CD4-positive, alpha-beta T cell (primary cell): ENCODE data around the gene FBLL1. TPM values are rescaled to one million over a fixed set of nuclear protein-coding genes. Genes with fewer than 3 reads are reported as not detected.

Experiments
- ATAC-seq: fragments of 200-7000 bp; cut with Tn5 transposase; one replicate; pipeline ENCODE4 v1.10.0; 2022; ENCODE audit warnings: mild to moderate bottlenecking; ENCODE audit not compliant: poor library complexity
- CTCF ChIA-PET: fragments of 350-600 bp; sonication (Branson Sonifier 250); formaldehyde crosslinking; loops from one replicate; lab custom pipeline; 2021; ENCODE audit warnings: antibody characterized with exemption, inconsistent platforms; lab: Charles Lee
- POLR2A ChIA-PET: fragments of 350-600 bp; sonication (Branson Sonifier 250); formaldehyde crosslinking; loops from one replicate; lab custom pipeline; 2021; ENCODE audit warnings: antibody characterized with exemption, inconsistent platforms; lab: Charles Lee
- DNase-seq, 14 experiments: peaks; one replicate each; pipeline ENCODE4 v3.0.0-alpha.2; 2013 to 2020; ENCODE audit warnings: mixed read lengths in 2 of 14
- H3K27ac ChIP-seq, 2 donors: one replicate each; pipeline versions ENCODE4 v1.5.1 to v1.7.0; 2013; ENCODE audit warnings: low read length in 2 of 2, low read depth in 1 of 2, mild to moderate bottlenecking in 1 of 2
- H3K27me3 ChIP-seq, 2 experiments: 1 replicate in 1 of 2; 2 replicates in 1 of 2; pipeline versions ENCODE4 v1.6.1 to v1.7.0; 2013; ENCODE audit warnings: low read length in 2 of 2, control low read depth in 1 of 2, mild to moderate bottlenecking in 1 of 2, moderate library complexity in 1 of 2; ENCODE audit not compliant: insufficient read depth in 2 of 2, control insufficient read depth in 1 of 2
- H3K36me3 ChIP-seq: one replicate; pipeline ENCODE4 v1.6.1; 2013; ENCODE audit warnings: low read length, control low read depth; ENCODE audit not compliant: insufficient read depth
- H3K4me1 ChIP-seq: one replicate; pipeline ENCODE4 v1.6.1; 2013; ENCODE audit warnings: low read length, control low read depth; ENCODE audit not compliant: insufficient read depth
- H3K4me3 ChIP-seq: one replicate; pipeline ENCODE4 v1.5.1; 2013; ENCODE audit warnings: mild to moderate bottlenecking, low read length, moderate library complexity
- H3K9me3 ChIP-seq, 2 experiments: 1 replicate in 1 of 2; 2 replicates in 1 of 2; pipeline versions ENCODE4 v1.6.1 to v1.7.0; 2013; ENCODE audit warnings: low read length in 2 of 2, mild to moderate bottlenecking in 2 of 2, control low read depth in 1 of 2, moderate library complexity in 1 of 2; ENCODE audit not compliant: control insufficient read depth in 1 of 2, insufficient read depth in 1 of 2
- H3K27ac Mint-ChIP-seq: one replicate; pipeline ENCODE4 v1.8.0; 2020; ENCODE audit warnings: mixed read lengths
- H3K27me3 Mint-ChIP-seq: one replicate; pipeline ENCODE4 v1.8.0; 2021; ENCODE audit warnings: mixed read lengths
- H3K36me3 Mint-ChIP-seq: one replicate; pipeline ENCODE4 v1.8.0; 2021; ENCODE audit warnings: low read depth, mixed read lengths
- H3K4me1 Mint-ChIP-seq: one replicate; pipeline ENCODE4 v1.8.0; 2021; ENCODE audit warnings: low read depth, mixed read lengths
- H3K4me3 Mint-ChIP-seq: one replicate; pipeline ENCODE4 v1.8.0; 2020; ENCODE audit warnings: mild to moderate bottlenecking, mixed read lengths
- H3K9me3 Mint-ChIP-seq: one replicate; pipeline ENCODE4 v1.8.0; 2020; ENCODE audit warnings: mixed read lengths
- intact Hi-C, 2 experiments: fragments of 100-400 bp; cut with DNase I in 1 of 2; cut with micrococcal nuclease in 1 of 2; formaldehyde crosslinking; loops; one replicate each; pipeline versions ENCODE4 v1.15.1 to v1.9.0; 2023 to 2025; cut with DNase I, micrococcal nuclease
- total RNA-seq, 174 experiments: library from RNA in 2 of 174; stranded (reverse) in 2 of 174; gene quantifications; one replicate each; pipeline ENCODE4 v1.2.3 and lab custom pipeline; 2021 to 2026
- TF ChIP-seq, protein P1 (sequence below): fragments of 200-600 bp; IDR thresholded peaks from one replicate; pipeline ENCODE4 v1.8.0; 2022; ENCODE audit warnings: antibody characterized with exemption, mild to moderate bottlenecking

Gene FBLL1
- total RNA-seq, 2 experiments from 2014 or later, result not detected

DNA sequence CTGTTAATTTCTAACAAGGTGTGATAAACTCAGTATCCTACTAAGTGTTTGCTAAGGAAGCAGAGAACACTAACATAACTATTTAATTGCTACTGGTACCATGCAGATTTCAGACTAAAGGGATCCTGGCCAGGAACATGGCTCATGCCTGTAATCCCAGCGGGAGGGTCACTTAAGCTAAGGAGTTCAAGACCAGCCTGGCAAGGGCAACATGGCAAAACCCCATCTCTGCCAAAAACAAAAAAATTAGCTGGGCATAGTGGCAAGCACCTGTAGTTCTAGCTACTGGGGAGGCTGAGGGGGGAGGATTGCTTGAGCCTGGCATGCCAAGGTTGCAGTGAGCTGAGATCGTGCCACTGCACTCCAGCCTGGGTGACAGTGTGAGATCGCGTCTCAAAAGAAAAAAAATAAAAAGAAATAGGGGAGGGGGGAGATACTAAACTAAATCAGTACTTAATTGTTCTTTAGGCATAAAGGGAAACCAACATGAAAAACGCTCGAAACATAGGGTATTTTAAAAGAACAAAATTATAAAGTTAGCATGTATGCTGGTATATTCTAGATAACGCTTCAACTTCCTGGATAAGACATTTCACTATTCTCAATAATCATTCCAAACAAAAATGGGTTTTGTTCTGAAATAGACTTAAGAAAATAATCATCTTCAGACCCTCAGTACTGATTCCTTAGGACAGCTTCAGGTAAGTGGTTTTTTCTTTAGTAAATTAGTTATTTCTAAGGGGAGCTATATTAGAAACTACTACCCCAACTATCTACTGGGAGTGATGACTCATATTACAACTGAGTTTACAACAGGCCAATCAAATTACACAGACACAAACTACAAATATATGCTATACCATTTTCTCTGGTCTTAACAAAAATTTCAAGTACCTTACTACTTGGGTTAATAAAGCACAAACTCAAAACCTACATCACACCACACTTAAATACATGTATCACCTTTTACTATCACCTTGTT is 46.6 kb downstream of the FBLL1 start:
- peaks cover 57% of the 10 kb centered on the region for H3K4me1 Mint-ChIP-seq
- Histone ChIP-seq H3K27me3 (no peaks in the 10 kb centered on the region), H3K36me3 (no peaks in the 10 kb centered on the region), H3K27ac (no peak overlapping the region), H3K4me1 (peaks cover 28% of the 10 kb centered on the region), H3K4me3 (no peak overlapping the region), H3K9me3 (no peaks in the 10 kb centered on the region)
- ChIA-PET POLR2A (interaction anchor here (1.1 kb wide), 1 partner anchor 86 kb away, joined by 4 read pairs; no protein-coding TSS in a partner anchor), CTCF (no interaction called here)
- peaks cover 37% of the 10 kb centered on the region for H3K36me3 Mint-ChIP-seq
- DNase-seq (no peak), ATAC-seq (no peak)
- peak overlapping the region; percentile 46 for H3K27ac Mint-ChIP-seq
- TF ChIP-seq, protein P1, sequence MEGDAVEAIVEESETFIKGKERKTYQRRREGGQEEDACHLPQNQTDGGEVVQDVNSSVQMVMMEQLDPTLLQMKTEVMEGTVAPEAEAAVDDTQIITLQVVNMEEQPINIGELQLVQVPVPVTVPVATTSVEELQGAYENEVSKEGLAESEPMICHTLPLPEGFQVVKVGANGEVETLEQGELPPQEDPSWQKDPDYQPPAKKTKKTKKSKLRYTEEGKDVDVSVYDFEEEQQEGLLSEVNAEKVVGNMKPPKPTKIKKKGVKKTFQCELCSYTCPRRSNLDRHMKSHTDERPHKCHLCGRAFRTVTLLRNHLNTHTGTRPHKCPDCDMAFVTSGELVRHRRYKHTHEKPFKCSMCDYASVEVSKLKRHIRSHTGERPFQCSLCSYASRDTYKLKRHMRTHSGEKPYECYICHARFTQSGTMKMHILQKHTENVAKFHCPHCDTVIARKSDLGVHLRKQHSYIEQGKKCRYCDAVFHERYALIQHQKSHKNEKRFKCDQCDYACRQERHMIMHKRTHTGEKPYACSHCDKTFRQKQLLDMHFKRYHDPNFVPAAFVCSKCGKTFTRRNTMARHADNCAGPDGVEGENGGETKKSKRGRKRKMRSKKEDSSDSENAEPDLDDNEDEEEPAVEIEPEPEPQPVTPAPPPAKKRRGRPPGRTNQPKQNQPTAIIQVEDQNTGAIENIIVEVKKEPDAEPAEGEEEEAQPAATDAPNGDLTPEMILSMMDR, result no peak
- no peaks in the 10 kb centered on the region for H3K27me3 Mint-ChIP-seq
- H3K9me3 Mint-ChIP-seq, result no peaks in the 10 kb centered on the region
- peak overlapping the region; percentile 49 for H3K4me3 Mint-ChIP-seq
- intact Hi-C loops, result loop anchor here in 1 of 2 experiments (10.0 kb wide), 2 partner anchors 91 to 1009 kb away; partner anchors contain the start of genes RARS1 and SPDL1

DNA sequence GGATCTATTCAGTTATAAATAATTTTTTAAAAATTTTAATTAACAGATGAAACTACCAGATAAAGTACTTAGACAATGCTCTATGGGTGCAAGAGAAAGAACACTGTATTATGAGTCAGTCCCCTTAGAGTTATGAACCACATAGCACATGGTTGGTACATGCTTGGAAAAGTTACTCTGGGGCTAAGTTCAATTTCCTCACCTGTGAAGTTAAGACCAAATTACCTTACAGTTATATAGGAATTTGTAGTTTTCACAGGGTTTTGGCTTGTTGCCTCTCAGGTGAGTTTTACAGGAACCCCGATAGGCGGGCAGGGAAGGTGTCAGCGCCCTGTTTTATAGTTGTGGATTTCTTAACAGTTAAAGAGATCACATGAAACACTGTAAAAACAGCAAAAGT is 48.9 kb downstream of the FBLL1 start:
- Mint-ChIP-seq H3K9me3 (no peaks in the 10 kb centered on the region), H3K27ac (peak overlapping the region; percentile 89), H3K4me3 (peak overlapping the region; percentile 97), H3K4me1 (peaks cover 44% of the 10 kb centered on the region), H3K36me3 (peaks cover 26% of the 10 kb centered on the region), H3K27me3 (no peaks in the 10 kb centered on the region)
- no peaks in the 10 kb centered on the region for H3K36me3 ChIP-seq
- peaks cover 28% of the 10 kb centered on the region for H3K4me1 ChIP-seq
- H3K27ac ChIP-seq, result no peak overlapping the region
- intact Hi-C loops, result loop anchor here in 1 of 2 experiments (10.0 kb wide), 2 partner anchors 93 to 1007 kb away; partner anchors contain the start of genes RARS1 and SPDL1
- TF ChIP-seq, protein P1, result no peak
- DNase-seq (no peak), ATAC-seq (no peak)
- no peaks in the 10 kb centered on the region for H3K27me3 ChIP-seq
- ChIA-PET CTCF (no interaction called here), POLR2A (interaction anchor here (2.0 kb wide), 1 partner anchor 1005 kb away, joined by 7 read pairs; the partner anchor contains the start of gene SPDL1)
- peak overlapping the region; percentile 92 for H3K4me3 ChIP-seq
- H3K9me3 ChIP-seq, result no peaks in the 10 kb centered on the region

DNA sequence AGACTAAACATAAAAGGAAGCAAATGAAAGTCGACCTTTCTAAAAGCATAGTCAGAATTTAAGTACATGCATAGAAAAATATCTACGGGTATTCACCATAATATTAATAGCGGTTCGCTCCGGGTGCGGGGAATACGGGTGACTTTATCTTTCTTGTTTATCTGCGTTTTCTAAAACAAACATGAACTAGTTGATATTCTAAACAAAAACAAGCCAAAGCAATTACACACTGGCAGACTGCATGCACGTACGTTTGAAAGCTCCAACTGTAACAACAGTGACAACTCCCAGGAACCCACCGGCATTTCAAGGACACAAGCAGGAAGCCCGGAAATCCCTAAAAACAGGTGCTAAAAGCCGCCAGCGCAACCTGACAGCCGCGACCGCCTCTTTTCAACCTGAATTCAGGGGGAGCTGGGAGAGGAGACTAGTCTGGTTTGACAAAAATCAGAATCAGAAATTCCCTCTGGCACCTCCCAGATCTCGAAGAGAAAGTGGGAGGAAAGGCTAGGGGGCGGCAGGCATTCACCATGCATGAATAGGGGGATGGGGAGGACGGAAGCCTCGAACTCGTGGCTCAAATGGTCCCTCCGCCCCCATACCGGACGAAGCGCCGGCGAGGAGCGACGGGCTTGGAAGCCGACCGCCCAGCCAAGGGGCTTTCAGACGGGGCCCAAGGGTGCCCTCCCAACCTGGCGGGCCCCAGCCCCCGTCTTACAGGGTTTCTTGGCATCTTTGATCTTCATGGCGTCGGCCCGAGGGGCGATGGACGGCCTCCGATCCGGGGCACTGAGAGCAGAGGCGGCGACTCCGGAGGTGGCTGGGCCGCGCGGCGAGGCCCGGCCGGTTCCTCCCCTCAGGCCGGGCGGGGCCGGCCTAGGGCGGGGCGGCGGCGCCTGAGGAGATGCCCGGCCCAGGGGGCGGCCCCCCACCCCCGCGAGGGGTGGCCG is 49.7 kb downstream of the FBLL1 start, which contains the start of gene PANK3:
TSS of gene PANK3 (minus strand) at position 831 of the 950 bp plus-strand sequence. CDS start at position 746, 85 bp downstream.
- Mint-ChIP-seq H3K4me3 (peak within 1 kb of the TSS; percentile 97), H3K27me3 (peaks cover 1% of the 10 kb centered on the region), H3K4me1 (peaks cover 44% of the 10 kb centered on the region), H3K36me3 (peaks cover 24% of the 10 kb centered on the region), H3K9me3 (no peaks in the 10 kb centered on the region), H3K27ac (peak within 1 kb of the TSS; percentile 89)
- Histone ChIP-seq H3K4me1 (peaks cover 28% of the 10 kb centered on the region), H3K4me3 (peak within 1 kb of the TSS; percentile 92), H3K9me3 (no peaks in the 10 kb centered on the region), H3K27ac (peak within 1 kb of the TSS; percentile 77 to 86), H3K36me3 (no peaks in the 10 kb centered on the region), H3K27me3 (no peaks in the 10 kb centered on the region)
- peak; percentile 39 for ATAC-seq
- DNase-seq, result peak in 1 of 14 experiments; percentile 35
- ChIA-PET POLR2A (interaction anchor here (0.5 to 2.6 kb wide), 7 partner anchors 9 to 1059 kb away, joined by 3 to 13 read pairs (median 6); partner anchors contain the start of gene SPDL1), CTCF (interaction anchor here (1.2 kb wide), 1 partner anchor 93 kb away, joined by 5 read pairs; the partner anchor contains the start of gene RARS1)
- intact Hi-C loops, result loop anchor here (1.0 to 10.0 kb wide), 3 partner anchors 93 to 1006 kb away; partner anchors contain the start of genes RARS1 (in 2 of the 2) and SPDL1 (in 1 of the 2)
- TF ChIP-seq, protein P1, result no peak
